Neural cell (in vitro differentiated cells): ENCODE data around the gene TMEM61.

Experiments
- CTCF ChIP-seq: fragments of 450-650 bp; IDR thresholded peaks from 2 replicates; pipeline ENCODE4 v1.5.1; 2014; ENCODE audit warnings: antibody characterized with exemption, mild to moderate bottlenecking, moderate library complexity; ENCODE audit not compliant: poor library complexity, severe bottlenecking
- EP300 ChIP-seq: fragments of 450-650 bp; conservative IDR thresholded peaks from 2 replicates; pipeline ENCODE4 v1.6.1; 2014; ENCODE audit warnings: antibody characterized with exemption, mild to moderate bottlenecking, moderate library complexity; ENCODE audit not compliant: poor library complexity, severe bottlenecking
- EZH2 ChIP-seq: fragments of 200-600, 300-800 bp; shearing (Covaris generic), sonication (generic); IDR thresholded peaks from 2 replicates; pipeline ENCODE4 v1.6.1; 2014; ENCODE audit warnings: antibody characterized with exemption, low read length, borderline replicate concordance, mild to moderate bottlenecking; ENCODE audit not compliant: insufficient read depth, poor library complexity, severe bottlenecking
- MXI1 ChIP-seq: fragments of 450-650 bp; conservative IDR thresholded peaks from 2 replicates; pipeline ENCODE4 v1.6.1; 2014; ENCODE audit warnings: antibody characterized with exemption, mild to moderate bottlenecking; ENCODE audit not compliant: poor library complexity, severe bottlenecking
- RAD21 ChIP-seq: fragments of 450-650 bp; conservative IDR thresholded peaks from 2 replicates; pipeline ENCODE4 v1.6.1; 2014; ENCODE audit warnings: antibody characterized with exemption, mild to moderate bottlenecking, moderate library complexity
- REST ChIP-seq: IDR thresholded peaks from 2 replicates; pipeline ENCODE4 v1.6.1; 2012; ENCODE audit warnings: borderline replicate concordance
- SMC3 ChIP-seq: fragments of 450-650 bp; conservative IDR thresholded peaks from 2 replicates; pipeline ENCODE4 v1.6.1; 2014; ENCODE audit warnings: antibody characterized with exemption, mild to moderate bottlenecking, moderate library complexity; ENCODE audit not compliant: poor library complexity

DNA sequence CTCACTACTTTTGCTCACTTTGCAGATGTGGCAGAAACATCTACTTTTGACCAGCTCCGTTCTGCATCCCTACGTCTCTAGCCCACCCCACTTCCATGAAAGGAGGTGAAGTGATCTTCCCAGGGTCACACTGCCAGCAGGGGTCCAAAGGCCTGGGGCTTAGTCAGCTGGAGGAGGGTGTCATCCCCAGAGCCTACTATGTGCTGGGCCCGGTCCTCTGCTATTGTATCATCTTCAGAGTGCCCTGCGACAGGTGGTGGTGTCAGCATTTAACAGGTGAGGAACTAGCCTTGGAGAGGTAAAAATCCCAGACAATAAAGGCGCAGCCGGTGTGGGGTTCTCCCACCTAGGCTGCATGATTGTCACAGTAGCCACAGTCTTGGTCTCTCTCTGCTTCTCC is 12.7 kb downstream of the TMEM61 start:
- no peak for TF ChIP-seq CTCF
- TF ChIP-seq MXI1 = no peak
- TF ChIP-seq SMC3 = no peak
- no peak for TF ChIP-seq RAD21
- TF ChIP-seq EZH2 = no peak
- no peak for TF ChIP-seq REST
- no peak for TF ChIP-seq EP300
